GM12878 (cell line): ENCODE data around the gene FANCG. TPM values are rescaled to one million over a fixed set of nuclear protein-coding genes. Genes with fewer than 3 reads are reported as not detected.
A peak's percentile ranks its signal among the peaks of the same experiment; 100 is the strongest.

Source experiments
- E2F8 ChIP-seq: fragments of 450-650 bp; IDR thresholded peaks from 2 replicates; pipeline ENCODE4 v1.6.1; 2018; ENCODE audit warnings: mild to moderate bottlenecking, low read depth, moderate library complexity; ENCODE audit not compliant: partially characterized antibody
- NFIC ChIP-seq: IDR thresholded peaks from 2 replicates; pipeline ENCODE4 v1.6.1; 2012; ENCODE audit warnings: low read depth, mild to moderate bottlenecking, inconsistent platforms, low read length, moderate library complexity
- NFYB ChIP-seq: IDR thresholded peaks from 2 replicates; pipeline ENCODE4 v1.6.1; 2011; ENCODE audit warnings: low read depth, mild to moderate bottlenecking, low read length, improper control_type of control experiment, moderate library complexity; ENCODE audit not compliant: insufficient read depth
- NKRF ChIP-seq: fragments of 450-650 bp; conservative IDR thresholded peaks from 2 replicates; pipeline ENCODE4 v1.6.1; 2017; ENCODE audit warnings: mild to moderate bottlenecking, moderate library complexity
- PAX5 ChIP-seq: IDR thresholded peaks from 2 replicates; pipeline ENCODE4 v1.6.1; 2011; ENCODE audit warnings: low read depth, low read length, borderline replicate concordance
- POLR2AphosphoS2 ChIP-seq: IDR thresholded peaks from 2 replicates; pipeline ENCODE4 v1.6.1; 2011; ENCODE audit warnings: low read depth, mild to moderate bottlenecking, low read length, improper control_type of control experiment, moderate library complexity
- POLR2AphosphoS5 ChIP-seq: IDR thresholded peaks from 2 replicates; pipeline ENCODE4 v1.6.1; 2011; ENCODE audit warnings: mild to moderate bottlenecking, low read length, inconsistent platforms
- POU2F2 ChIP-seq: IDR thresholded peaks from 3 replicates; pipeline ENCODE4 v1.6.1; 2011; ENCODE audit warnings: low read depth, mild to moderate bottlenecking, low read length, borderline replicate concordance
- PRDM15 ChIP-seq: fragments of 450-650 bp; formaldehyde crosslinking; IDR thresholded peaks from 2 replicates; pipeline ENCODE4 v1.4.0; 2020; ENCODE audit warnings: mild to moderate bottlenecking, moderate library complexity
- RFX5 ChIP-seq: IDR thresholded peaks from 2 replicates; pipeline ENCODE4 v1.6.1; 2011; ENCODE audit warnings: low read depth, low read length, improper control_type of control experiment
- STAT1 ChIP-seq: fragments of 450-650 bp; conservative IDR thresholded peaks from 2 replicates; pipeline ENCODE4 v1.6.1; 2014; ENCODE audit warnings: antibody characterized with exemption, mild to moderate bottlenecking
- ZBTB40 ChIP-seq: fragments of 450-650 bp; IDR thresholded peaks from 2 replicates; pipeline ENCODE4 v1.6.1; 2016; ENCODE audit warnings: mild to moderate bottlenecking, moderate library complexity, borderline replicate concordance
- polyA plus RNA-seq, 11 experiments: library from polyadenylated mRNA; depleted of rRNA in 4 of 11; unstranded in 6 of 11; stranded (reverse) in 5 of 11; fragments of >200 nt; fragmentation: Nextera tagmentation in 4 of 11; fragmentation: Illumina TruSeq in 1 of 11; extraction: Ambion mirVana in 4 of 11; extraction: Trizol in 1 of 11; gene quantifications; 1 replicate in 1 of 11; 2 replicates in 10 of 11; pipeline versions ENCODE4 v1.2.1 to v1.2.3, GENCODE V29; 2011 to 2016; ENCODE audit warnings: inconsistent platforms in 2 of 11, missing spikeins in 2 of 11, low read depth in 1 of 11
- total RNA-seq, 4 experiments: library from RNA; depleted of rRNA in 3 of 4; stranded (reverse); fragments of >200 nt in 3 of 4; fragmentation: Illumina TruSeq in 1 of 4; extraction: Trizol in 1 of 4; gene quantifications; 2 replicates each; pipeline versions ENCODE4 v1.2.1 to v1.2.3, GENCODE V29; 2013 to 2021

Gene FANCG
- total and polyA plus RNA-seq, 10 of the 15 experiments (the other 5 are each of a cell fraction or from before 2014, with no cell fraction given): 16.4 to 78.7 (median 45.4) TPM

- TF ChIP-seq NFIC (no peak), POLR2AphosphoS5 (peak; percentile 79), NKRF (peak; percentile 96), PAX5 (peak; percentile 16; the same call in 1 of the 2 replicates), RFX5 (peak; percentile 9; the same call in 1 of the 2 replicates), STAT1 (peak; percentile 14; the same call in 1 of the 2 replicates), POU2F2 (peak; percentile 72), E2F8 (peak; percentile 84), POLR2AphosphoS2 (no peak), ZBTB40 (peak; percentile 74), PRDM15 (CRISPR knock-in tag) (no peak), NFYB (peak; percentile 86)
These were observed at the start of gene FANCG (continued) for GRCh38 chr9:35079426-35080341.
